Stomach smooth muscle (tissue), 2 donors: Measurements from ENCODE around the gene NFIA.
"Not testable (repeated sequence)": the region's sequence is repeated elsewhere in the genome, so short reads cannot be mapped to it uniquely, and the experiment has no call there.

Experiments
- H3K27ac ChIP-seq: one replicate; pipeline ENCODE4 v1.7.0; 2013; ENCODE audit warnings: mild to moderate bottlenecking, low read length, inconsistent platforms
- H3K27me3 ChIP-seq, 2 donors: one replicate each; pipeline ENCODE4 v1.7.0; 2013; ENCODE audit warnings: low read length in 2 of 2; ENCODE audit not compliant: insufficient read depth in 2 of 2, control insufficient read depth in 1 of 2
- H3K36me3 ChIP-seq, 2 donors: one replicate each; pipeline ENCODE4 v1.7.0; 2013; ENCODE audit warnings: low read length in 2 of 2; ENCODE audit not compliant: control insufficient read depth in 2 of 2, insufficient read depth in 2 of 2
- H3K4me1 ChIP-seq: one replicate; pipeline ENCODE4 v1.7.0; 2013; ENCODE audit warnings: low read length; ENCODE audit not compliant: control insufficient read depth, insufficient read depth
- H3K4me3 ChIP-seq, 2 donors: one replicate each; pipeline ENCODE4 v1.7.0; 2013; ENCODE audit warnings: low read length in 2 of 2
- H3K9ac ChIP-seq, 2 donors: one replicate each; pipeline ENCODE4 v1.7.0; 2013; ENCODE audit warnings: low read length in 2 of 2, mild to moderate bottlenecking in 1 of 2
- H3K9me3 ChIP-seq, 2 donors: one replicate each; pipeline ENCODE4 v1.7.0; 2013; ENCODE audit warnings: low read length in 2 of 2; ENCODE audit not compliant: control insufficient read depth in 2 of 2
- donor health status: healthy.
- donor health status: Pancreatic carcinoma.

NFIA gene

DNA sequence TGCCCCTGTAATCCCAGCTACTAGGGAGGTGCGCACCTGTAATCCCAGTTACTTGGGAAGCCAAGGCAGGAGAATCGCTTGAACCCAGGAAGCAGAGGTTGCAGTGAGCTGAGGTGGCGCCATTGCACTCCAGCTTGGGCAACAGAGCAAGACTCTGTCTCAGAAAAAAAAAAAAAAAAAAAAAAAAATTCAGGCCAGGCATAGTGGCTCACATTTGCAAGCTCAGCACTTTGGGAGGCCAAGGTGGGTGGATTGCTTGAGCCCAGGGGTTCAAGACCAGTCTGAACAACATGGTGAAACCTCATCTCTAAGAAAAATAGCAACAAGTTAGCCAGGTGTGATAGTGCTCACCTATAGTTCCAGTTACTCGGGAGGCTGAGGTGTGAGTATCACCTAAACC, 20.8 kb upstream of the NFIA start:
- H3K9me3 ChIP-seq, H3K9ac ChIP-seq, H3K36me3 ChIP-seq, H3K27ac ChIP-seq, H3K4me1 ChIP-seq, H3K4me3 ChIP-seq, H3K27me3 ChIP-seq: not testable (repeated sequence)

DNA sequence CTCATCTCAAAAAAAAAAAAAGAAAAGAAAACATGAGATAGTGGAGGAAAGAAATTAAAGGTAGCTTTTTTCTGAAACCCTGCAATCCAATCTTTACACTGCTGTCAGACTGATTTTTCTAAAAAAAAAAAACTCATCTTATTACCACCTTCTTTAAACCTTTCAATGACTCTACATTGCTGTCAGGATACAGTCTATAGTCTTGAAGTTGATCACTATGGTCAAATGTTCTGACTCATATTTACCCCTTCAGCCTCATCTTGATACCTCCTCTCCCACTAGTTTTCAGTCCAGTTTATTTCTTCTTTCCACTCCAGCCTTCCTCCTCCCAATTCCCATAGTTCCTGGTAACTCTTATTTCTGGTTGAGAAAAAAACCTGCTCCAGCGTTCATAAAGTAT, 17.7 kb upstream of the NFIA start:
- H3K27me3 ChIP-seq: no peaks in the 10 kb centered on the region
- H3K4me3 ChIP-seq: no peak overlapping the region
- H3K4me1 ChIP-seq: no peaks in the 10 kb centered on the region
- no peaks in the 10 kb centered on the region for H3K36me3 ChIP-seq
- no peak overlapping the region for H3K27ac ChIP-seq
- no peak overlapping the region for H3K9ac ChIP-seq
- no peaks in the 10 kb centered on the region for H3K9me3 ChIP-seq

GRCh38 chr1:61067446-61068019, 14.8 kb upstream of the NFIA start:
- Histone ChIP-seq H3K4me1 (no peaks in the 10 kb centered on the region), H3K27me3 (no peaks in the 10 kb centered on the region), H3K4me3 (no peak overlapping the region), H3K9ac (no peak overlapping the region), H3K36me3 (no peaks in the 10 kb centered on the region), H3K27ac (no peak overlapping the region), H3K9me3 (no peaks in the 10 kb centered on the region)

DNA sequence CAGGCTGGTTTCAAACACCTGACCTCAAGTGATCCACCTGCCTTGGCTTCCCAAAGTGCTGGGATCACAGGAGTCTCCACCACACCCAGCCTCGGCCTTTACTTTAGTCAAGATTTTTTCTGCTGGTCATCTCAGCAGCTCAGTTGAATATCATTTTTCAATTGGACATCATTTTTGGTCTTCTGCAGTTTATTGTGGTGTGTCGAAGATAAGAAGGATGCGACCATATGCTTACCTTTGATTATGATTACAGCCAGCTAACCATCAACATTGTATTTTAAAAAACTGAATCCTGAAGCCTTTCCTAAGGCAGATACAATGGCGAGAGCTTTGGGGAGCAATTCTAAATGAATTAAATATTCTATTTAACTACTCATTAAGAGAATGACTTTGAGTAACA, 12.3 kb upstream of the NFIA start:
- H3K9ac ChIP-seq: no peak overlapping the region
- no peak overlapping the region for H3K27ac ChIP-seq
- no peak overlapping the region for H3K4me3 ChIP-seq
- no peaks in the 10 kb centered on the region for H3K9me3 ChIP-seq
- no peaks in the 10 kb centered on the region for H3K4me1 ChIP-seq
- no peaks in the 10 kb centered on the region for H3K27me3 ChIP-seq
- H3K36me3 ChIP-seq: no peaks in the 10 kb centered on the region

- H3K27ac ChIP-seq: no peak overlapping the region
- H3K4me1 ChIP-seq: no peaks in the 10 kb centered on the region
- no peak overlapping the region for H3K9ac ChIP-seq
- H3K9me3 ChIP-seq: no peaks in the 10 kb centered on the region
- H3K4me3 ChIP-seq: no peak overlapping the region
- H3K27me3 ChIP-seq: no peaks in the 10 kb centered on the region
- no peaks in the 10 kb centered on the region for H3K36me3 ChIP-seq
Measured at GRCh38 chr1:61071205-61072130, 10.9 kb upstream of the NFIA start.

GRCh38 chr1:61073871-61074270, 8.5 kb upstream of the NFIA start:
- H3K9me3 ChIP-seq: no peaks in the 10 kb centered on the region
- H3K27ac ChIP-seq: no peak overlapping the region
- H3K9ac ChIP-seq: no peak overlapping the region
- H3K4me1 ChIP-seq: peaks cover 14% of the 10 kb centered on the region
- no peak overlapping the region for H3K4me3 ChIP-seq
- H3K36me3 ChIP-seq: no peaks in the 10 kb centered on the region
- no peaks in the 10 kb centered on the region for H3K27me3 ChIP-seq

- not testable (repeated sequence) for H3K9me3 ChIP-seq, H3K4me3 ChIP-seq, H3K36me3 ChIP-seq, H3K9ac ChIP-seq, H3K27me3 ChIP-seq
- H3K27ac ChIP-seq: peak overlapping the region; percentile 66
- peaks cover 31% of the 10 kb centered on the region for H3K4me1 ChIP-seq
Measured at GRCh38 chr1:61075833-61076232, 6.5 kb upstream of the NFIA start.

- Histone ChIP-seq H3K36me3 (no peaks in the 10 kb centered on the region), H3K9ac (peak overlapping the region; percentile 6 to 65), H3K9me3 (no peaks in the 10 kb centered on the region)
Measured at GRCh38 chr1:61076728-61077675, 5.4 kb upstream of the NFIA start.

GRCh38 chr1:61077676-61078541, 4.5 kb upstream of the NFIA start:
- peak overlapping the region; percentile 69 to 86 for H3K4me3 ChIP-seq
- no peaks in the 10 kb centered on the region for H3K36me3 ChIP-seq
- H3K27me3 ChIP-seq: no peaks in the 10 kb centered on the region
- H3K27ac ChIP-seq: peak overlapping the region; percentile 66
- H3K4me1 ChIP-seq: peaks cover 38% of the 10 kb centered on the region
- H3K9ac ChIP-seq: peak overlapping the region in 1 of 2 donors; percentile 65
- no peaks in the 10 kb centered on the region for H3K9me3 ChIP-seq

More at GRCh38 chr1:61076728-61077675, 5.4 kb upstream of the NFIA start:
- Histone ChIP-seq H3K27ac (peak overlapping the region; percentile 66), H3K27me3 (no peaks in the 10 kb centered on the region), H3K4me1 (peaks cover 38% of the 10 kb centered on the region), H3K4me3 (peak overlapping the region; percentile 69 to 86)
